GM10847 (cell line): ENCODE results near the gene OXSM.

Source experiments
- POLR2A ChIP-seq: IDR thresholded peaks from 2 replicates; pipeline ENCODE4 v1.6.1; 2011; ENCODE audit not compliant: insufficient read length; ENCODE audit errors: extremely low read depth

The OXSM gene

GRCh38 chr3:25783661-25784512 is 6.0 kb upstream of the OXSM start:
- no peak for TF ChIP-seq POLR2A

DNA sequence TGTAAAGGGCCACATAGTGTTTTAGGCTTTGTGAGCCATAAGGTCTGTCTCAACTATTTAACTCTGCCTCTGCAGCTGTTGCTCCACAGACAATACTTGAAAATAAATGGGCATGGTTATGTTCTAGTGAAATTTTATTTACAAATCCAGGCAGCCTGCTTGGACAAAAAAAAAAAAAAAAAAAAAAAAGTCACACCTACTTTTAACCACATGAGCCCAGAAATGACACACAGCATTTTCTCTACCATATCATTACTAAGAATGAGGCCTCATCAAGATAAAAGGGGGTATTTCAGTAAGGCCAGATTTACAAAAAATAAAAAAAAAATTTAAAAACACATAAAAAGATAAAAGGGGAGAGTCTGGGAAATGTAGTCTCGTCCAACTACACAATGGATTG is 4.9 kb upstream of the OXSM start:
- no peak for TF ChIP-seq POLR2A

DNA sequence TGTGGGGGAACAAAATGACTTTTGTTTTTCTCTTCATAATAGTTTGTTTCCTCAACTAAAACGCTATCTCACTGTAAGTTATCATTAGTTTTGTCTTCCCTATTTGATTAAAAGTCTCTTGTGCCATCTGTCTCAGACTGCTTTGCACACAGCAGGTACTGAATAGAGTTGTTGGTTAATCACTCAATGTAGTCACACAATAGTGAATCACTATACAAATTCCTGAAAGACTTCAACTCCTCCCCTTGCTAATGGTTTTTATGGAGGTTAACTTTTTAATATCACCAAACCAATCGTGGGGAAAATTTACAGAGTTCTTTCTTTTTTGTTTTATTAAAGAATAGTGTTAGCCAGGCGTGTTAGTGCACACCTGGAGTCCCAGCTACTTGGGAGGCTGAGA is 4.1 kb upstream of the OXSM start:
- no peak for TF ChIP-seq POLR2A

GRCh38 chr3:25787689-25788088 is 2.2 kb upstream of the OXSM start:
- no peak for TF ChIP-seq POLR2A

GRCh38 chr3:25789209-25789595 is 688 bp upstream of the OXSM start:
- no peak for TF ChIP-seq POLR2A

DNA sequence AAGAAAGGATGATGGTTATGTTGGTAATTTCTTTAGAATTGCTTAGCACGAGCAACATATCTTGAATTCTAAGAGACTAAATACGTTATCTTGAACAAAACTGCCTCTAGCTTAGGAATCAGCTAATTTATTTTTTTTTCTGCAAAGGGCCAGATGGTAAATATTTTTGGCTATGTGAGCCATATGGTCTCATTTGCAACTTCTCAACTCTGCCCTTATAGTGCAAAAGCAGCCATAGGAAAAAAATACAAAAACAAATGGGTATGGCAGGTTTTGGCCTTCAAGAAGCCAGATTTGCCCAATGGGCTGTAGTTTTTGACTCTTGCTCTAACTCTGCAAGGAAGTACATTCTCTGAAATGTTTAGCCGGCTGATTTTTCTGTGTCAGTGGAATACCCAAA is 11.9 kb downstream of the OXSM start:
- TF ChIP-seq POLR2A = no peak

DNA sequence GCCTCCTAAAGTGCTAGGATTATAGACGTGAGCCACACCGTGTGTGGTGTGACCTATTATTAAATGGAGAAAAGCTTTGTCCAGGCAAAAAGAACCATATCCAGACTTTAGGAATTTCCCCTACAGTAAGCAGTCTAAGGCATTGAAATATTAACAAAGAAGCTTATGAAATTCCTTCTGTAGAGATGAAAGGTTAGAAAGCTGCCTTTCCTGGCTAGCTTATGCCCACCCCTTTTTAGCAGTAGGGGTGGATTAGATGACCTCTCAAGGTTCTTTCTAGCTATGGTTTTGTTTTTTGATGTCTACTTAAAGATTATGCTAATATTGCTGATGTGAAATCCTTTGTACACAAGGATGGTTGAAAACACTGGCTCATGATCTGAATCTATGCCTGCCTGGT is 13.9 kb downstream of the OXSM start:
- no peak for TF ChIP-seq POLR2A

GRCh38 chr3:25804676-25805075 is 14.8 kb downstream of the OXSM start:
- no peak for TF ChIP-seq POLR2A

GRCh38 chr3:25812644-25813043 is 22.8 kb downstream of the OXSM start:
- TF ChIP-seq POLR2A = no peak

DNA sequence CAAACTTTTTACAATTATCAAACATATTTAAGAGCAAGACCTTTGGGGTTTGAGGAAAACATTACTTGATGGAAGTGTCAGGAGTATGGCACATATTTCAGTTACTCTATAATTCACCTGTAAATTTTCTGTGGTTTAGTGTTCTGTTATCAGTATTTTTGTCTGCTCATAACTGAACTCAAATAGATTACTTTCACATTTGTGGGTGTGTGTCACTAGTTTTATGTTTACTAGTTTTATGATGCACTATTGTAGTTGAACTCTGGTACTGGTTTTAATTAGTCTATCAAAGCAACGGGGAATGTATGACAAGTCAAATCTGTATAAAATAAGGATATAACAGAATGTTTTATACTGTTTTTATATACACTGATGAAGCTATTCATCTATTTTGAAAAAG is 27.2 kb downstream of the OXSM start:
- no peak for TF ChIP-seq POLR2A

GRCh38 chr3:25817638-25818037 is 27.7 kb downstream of the OXSM start:
- no peak for TF ChIP-seq POLR2A

DNA sequence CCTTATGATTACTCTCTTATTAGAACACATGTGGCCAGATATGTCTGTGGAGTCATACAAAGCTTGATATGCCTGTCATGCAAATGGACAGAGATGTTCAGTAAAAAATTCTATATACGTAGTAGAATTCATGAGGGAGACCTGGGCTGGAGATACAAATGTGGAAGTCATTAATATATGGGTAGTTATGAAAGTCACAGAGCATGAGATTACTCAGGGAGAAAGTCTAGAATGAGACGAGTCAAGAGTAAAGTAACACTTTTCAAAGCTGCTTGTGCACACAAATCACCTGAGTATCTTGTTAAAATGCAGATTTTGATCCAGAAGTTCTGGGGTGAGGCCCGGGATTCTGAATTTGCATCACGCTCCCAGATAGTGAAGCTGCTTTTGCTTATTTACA is 28.4 kb downstream of the OXSM start:
- TF ChIP-seq POLR2A = no peak

- no peak for TF ChIP-seq POLR2A
These were observed 30.5 kb downstream of the OXSM start for GRCh38 chr3:25820366-25820765.

DNA sequence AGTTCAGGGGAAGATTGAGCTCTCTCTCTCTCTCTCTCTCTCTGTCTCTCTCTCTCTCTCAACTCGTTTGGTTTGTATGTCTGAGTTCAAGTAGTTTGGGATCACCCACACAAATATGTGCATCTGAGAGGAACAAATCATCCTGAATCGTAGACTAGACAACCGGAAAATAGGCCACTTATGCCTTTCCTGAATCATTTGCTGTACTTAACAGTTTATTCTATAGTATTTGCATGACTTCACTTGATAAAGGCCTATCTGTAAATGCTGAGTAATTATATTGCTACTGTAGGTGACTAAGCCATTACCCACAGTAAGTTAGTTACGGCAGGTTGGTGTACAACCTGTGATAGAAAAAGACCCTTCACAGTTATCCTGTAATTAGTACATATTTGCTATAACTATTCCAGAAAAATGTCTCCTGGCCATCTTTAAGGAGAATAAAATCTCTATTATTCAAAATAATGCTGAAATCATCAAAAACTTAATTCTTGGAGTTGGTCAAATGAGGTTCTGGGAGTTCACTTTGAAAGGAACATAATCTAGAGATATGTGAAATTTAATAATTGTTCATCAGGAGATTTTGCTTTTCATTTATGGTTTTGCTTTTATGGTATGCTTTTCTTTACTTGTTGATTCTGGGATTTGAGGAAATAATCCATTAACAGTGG is 31.1 kb downstream of the OXSM start:
- TF ChIP-seq POLR2A = no peak

DNA sequence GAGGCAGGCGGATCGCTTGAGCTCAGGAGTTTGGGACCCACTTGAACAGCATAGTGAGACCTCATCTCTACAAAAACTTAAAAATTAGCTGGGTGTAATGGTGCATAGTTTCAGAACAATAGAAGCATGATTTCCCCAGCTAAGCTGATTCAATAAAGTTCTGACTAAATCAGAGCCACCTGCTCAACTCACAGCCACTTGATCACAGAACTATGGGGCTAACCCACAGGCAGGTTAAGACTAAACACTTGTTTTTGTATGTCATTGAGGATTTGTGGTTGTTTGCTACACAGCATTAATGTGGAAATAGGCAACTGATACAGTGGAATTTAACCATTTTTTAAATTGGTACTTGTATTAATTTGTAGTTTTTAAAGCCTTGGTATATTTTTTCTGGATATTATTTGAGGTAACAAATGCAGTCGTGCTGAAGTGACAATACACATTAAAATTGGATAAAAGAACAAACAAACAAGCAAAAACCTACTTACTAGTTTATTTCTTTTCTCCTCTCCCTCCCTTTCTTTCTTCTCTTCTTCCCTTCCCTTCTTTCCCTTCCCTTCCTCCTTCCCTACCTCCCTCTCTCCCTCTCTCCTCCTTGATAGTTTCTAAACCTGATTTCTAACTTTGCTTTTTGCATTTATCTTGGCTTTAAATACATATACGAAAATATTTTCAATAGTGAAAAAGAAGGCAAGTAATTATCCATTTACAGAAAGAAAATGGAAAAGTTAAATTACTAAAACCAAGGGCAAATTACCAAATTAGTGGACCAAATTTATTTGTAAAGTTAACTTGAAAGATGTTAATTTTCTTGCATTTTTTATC is 32.1 kb downstream of the OXSM start:
- TF ChIP-seq POLR2A = no peak

GRCh38 chr3:25823314-25823713 is 33.4 kb downstream of the OXSM start:
- no peak for TF ChIP-seq POLR2A
